Urinary bladder (tissue), 4 donors: ENCODE measurements around the gene YAE1. TPM values are rescaled to one million over a fixed set of nuclear protein-coding genes. Genes with fewer than 3 reads are reported as not detected.
"Not testable (repeated sequence)": the region's sequence is repeated elsewhere in the genome, so short reads cannot be mapped to it uniquely, and the experiment has no call there.

Experiments
- DNase-seq: peaks from one replicate; pipeline ENCODE4 v3.0.0-alpha.2; 2015; ENCODE audit errors: extremely low spot score
- H3K27ac ChIP-seq: one replicate; pipeline ENCODE4 v1.5.1; 2013; ENCODE audit warnings: low read depth, mild to moderate bottlenecking, moderate library complexity
- H3K36me3 ChIP-seq: one replicate; pipeline ENCODE4 v1.6.1; 2013; ENCODE audit warnings: mild to moderate bottlenecking, moderate library complexity; ENCODE audit not compliant: insufficient read depth
- H3K4me1 ChIP-seq: one replicate; pipeline ENCODE4 v1.6.1; 2013; ENCODE audit warnings: mild to moderate bottlenecking, moderate library complexity; ENCODE audit not compliant: insufficient read depth
- H3K4me3 ChIP-seq: one replicate; pipeline ENCODE4 v1.5.1; 2013; ENCODE audit warnings: low read depth, low read length
- WGBS: extraction: QIAGEN DNeasy Blood & Tissue Kit; methylation state at CpG from one replicate; pipeline ENCODE4 v1.1.7; 2013; 5-methylcytosine and 5-hydroxymethylcytosine counted together
- polyA plus RNA-seq: library from polyadenylated mRNA; stranded (reverse); fragments of 200-250 nt; gene quantifications from one replicate; pipeline ENCODE4 v1.2.3, GENCODE V29; 2013
- total RNA-seq: library from RNA; depleted of rRNA; stranded (reverse); fragments of >200 nt; gene quantifications from one replicate; pipeline ENCODE4 v1.2.3, GENCODE V29; 2014
- donor health status: healthy with polysubstance abuse.
- donor health status: healthy.

The YAE1 gene
- total and polyA plus RNA-seq, 2 donors: 26.0 to 53.6 TPM

GRCh38 chr7:39535720-39536119 is 30.5 kb upstream of the YAE1 start:
- 83% methylated on average over 3 of the region's 3 CpGs for WGBS
- no peak overlapping the region for H3K27ac ChIP-seq
- no peaks in the 10 kb centered on the region for H3K36me3 ChIP-seq
- no peak for DNase-seq
- no peaks in the 10 kb centered on the region for H3K4me1 ChIP-seq
- H3K4me3 ChIP-seq: no peak overlapping the region

- Histone ChIP-seq H3K4me1 (no peaks in the 10 kb centered on the region), H3K27ac (no peak overlapping the region), H3K36me3 (no peaks in the 10 kb centered on the region), H3K4me3 (no peak overlapping the region)
- DNase-seq: no peak
- WGBS: 59% methylated on average over 1 of the region's 1 CpG
These were observed 29.3 kb upstream of the YAE1 start for GRCh38 chr7:39536951-39537350.

- Histone ChIP-seq H3K4me1 (no peaks in the 10 kb centered on the region), H3K36me3 (no peaks in the 10 kb centered on the region), H3K27ac (no peak overlapping the region), H3K4me3 (no peak overlapping the region)
- WGBS: 72% methylated on average over 5 of the region's 5 CpGs
- no peak for DNase-seq
These were observed 26.4 kb upstream of the YAE1 start for GRCh38 chr7:39539816-39540215.

GRCh38 chr7:39540320-39540719 is 25.9 kb upstream of the YAE1 start:
- DNase-seq: no peak
- 72% methylated on average over 7 of the region's 7 CpGs for WGBS

GRCh38 chr7:39541511-39541910 is 24.7 kb upstream of the YAE1 start:
- H3K4me3 ChIP-seq: no peak overlapping the region
- WGBS: 41% methylated on average over 3 of the region's 3 CpGs

More at GRCh38 chr7:39540320-39540719, 25.9 kb upstream of the YAE1 start:
- no peaks in the 10 kb centered on the region for H3K36me3 ChIP-seq
- no peak overlapping the region for H3K27ac ChIP-seq
- H3K4me3 ChIP-seq: no peak overlapping the region
- no peaks in the 10 kb centered on the region for H3K4me1 ChIP-seq

GRCh38 chr7:39544774-39545173 is 21.4 kb upstream of the YAE1 start:
- DNase-seq, H3K4me3 ChIP-seq, H3K4me1 ChIP-seq, H3K27ac ChIP-seq, H3K36me3 ChIP-seq: not testable (repeated sequence)
- 92% methylated on average over 2 of the region's 2 CpGs for WGBS

More at GRCh38 chr7:39541511-39541910, 24.7 kb upstream of the YAE1 start:
- Histone ChIP-seq H3K4me1 (no peaks in the 10 kb centered on the region), H3K27ac (no peak overlapping the region), H3K36me3 (no peaks in the 10 kb centered on the region)
- no peak for DNase-seq

- WGBS: 92% methylated on average over 2 of the region's 2 CpGs
- no peaks in the 10 kb centered on the region for H3K4me1 ChIP-seq
- H3K27ac ChIP-seq: no peak overlapping the region
- no peak overlapping the region for H3K4me3 ChIP-seq
- DNase-seq: no peak
- H3K36me3 ChIP-seq: no peaks in the 10 kb centered on the region
These were observed 18.9 kb upstream of the YAE1 start for GRCh38 chr7:39547336-39547735.

GRCh38 chr7:39550411-39550810 is 15.8 kb upstream of the YAE1 start:
- no peaks in the 10 kb centered on the region for H3K36me3 ChIP-seq
- WGBS: 52% methylated on average over 2 of the region's 2 CpGs
- H3K4me3 ChIP-seq: no peak overlapping the region
- DNase-seq: no peak
- H3K4me1 ChIP-seq: no peaks in the 10 kb centered on the region
- no peak overlapping the region for H3K27ac ChIP-seq

GRCh38 chr7:39553436-39553835 is 12.8 kb upstream of the YAE1 start:
- no peaks in the 10 kb centered on the region for H3K36me3 ChIP-seq
- H3K4me1 ChIP-seq: no peaks in the 10 kb centered on the region
- H3K4me3 ChIP-seq: no peak overlapping the region
- DNase-seq: no peak
- no peak overlapping the region for H3K27ac ChIP-seq
- 53% methylated on average over 3 of the region's 3 CpGs for WGBS

- H3K4me1 ChIP-seq: no peaks in the 10 kb centered on the region
- no peak overlapping the region for H3K27ac ChIP-seq
- DNase-seq: no peak
- H3K4me3 ChIP-seq: no peak overlapping the region
- 18% methylated on average over 7 of the region's 7 CpGs for WGBS
- no peaks in the 10 kb centered on the region for H3K36me3 ChIP-seq
These were observed 11.5 kb upstream of the YAE1 start for GRCh38 chr7:39554583-39555165.

GRCh38 chr7:39557222-39557621 is 9.0 kb upstream of the YAE1 start:
- no peak overlapping the region for H3K27ac ChIP-seq
- no peaks in the 10 kb centered on the region for H3K4me1 ChIP-seq
- WGBS: 26% methylated on average over 1 of the region's 1 CpG
- H3K4me3 ChIP-seq: no peak overlapping the region
- DNase-seq: no peak
- H3K36me3 ChIP-seq: no peaks in the 10 kb centered on the region

GRCh38 chr7:39557911-39558310 is 8.3 kb upstream of the YAE1 start:
- no peak overlapping the region for H3K4me3 ChIP-seq
- DNase-seq: no peak
- H3K27ac ChIP-seq: no peak overlapping the region
- no peaks in the 10 kb centered on the region for H3K36me3 ChIP-seq
- H3K4me1 ChIP-seq: no peaks in the 10 kb centered on the region

- Histone ChIP-seq H3K27ac (no peak overlapping the region), H3K36me3 (no peaks in the 10 kb centered on the region), H3K4me3 (no peak overlapping the region), H3K4me1 (no peaks in the 10 kb centered on the region)
- 45% methylated on average over 1 of the region's 1 CpG for WGBS
- no peak for DNase-seq
These were observed 5.8 kb upstream of the YAE1 start for GRCh38 chr7:39560408-39560807.

- DNase-seq: no peak
- Histone ChIP-seq H3K36me3 (no peaks in the 10 kb centered on the region), H3K4me3 (no peak overlapping the region), H3K4me1 (no peaks in the 10 kb centered on the region), H3K27ac (no peak overlapping the region)
- 69% methylated on average over 1 of the region's 1 CpG for WGBS
These were observed 5.2 kb upstream of the YAE1 start for GRCh38 chr7:39560997-39561396.

- WGBS: 38% methylated on average over 4 of the region's 4 CpGs
- Histone ChIP-seq H3K4me3 (peak overlapping the region; percentile 64), H3K27ac (peak overlapping the region; percentile 77), H3K36me3 (no peaks in the 10 kb centered on the region), H3K4me1 (no peaks in the 10 kb centered on the region)
- DNase-seq: no peak
These were observed 666 bp upstream of the YAE1 start for GRCh38 chr7:39565538-39565937.
